Loucy (cell line): ENCODE measurements around the gene ZNHIT1.

Experiments used
- H2AFZ ChIP-seq: fragments of 200-600 bp; sonication (generic); 2 replicates; pipeline ENCODE4 v1.6.0; 2016; ENCODE audit warnings: antibody characterized with exemption, mild to moderate bottlenecking, low read length, moderate library complexity
- H3F3A ChIP-seq: fragments of 200-600 bp; 2 replicates; pipeline ENCODE4 v1.6.0; 2016; ENCODE audit warnings: antibody characterized with exemption, low read depth, mild to moderate bottlenecking
- H3K27me3 ChIP-seq: fragments of 200-600 bp; sonication (generic); 2 replicates; pipeline ENCODE4 v1.6.1; 2014; ENCODE audit warnings: low read length, mild to moderate bottlenecking; ENCODE audit not compliant: insufficient read depth, poor library complexity, severe bottlenecking
- H3K36me3 ChIP-seq: fragments of 200-600 bp; sonication (generic); 2 replicates; pipeline ENCODE4 v1.6.1; 2016; ENCODE audit warnings: low read length; ENCODE audit not compliant: insufficient read depth
- H3K4me1 ChIP-seq: fragments of 200-600 bp; sonication (generic); 2 replicates; pipeline ENCODE4 v1.5.1; 2014; ENCODE audit warnings: low read length, mild to moderate bottlenecking; ENCODE audit not compliant: insufficient read depth, poor library complexity, severe bottlenecking
- H3K4me2 ChIP-seq: fragments of 200-600 bp; sonication (generic); 2 replicates; pipeline ENCODE4 v1.6.0; 2014; ENCODE audit warnings: antibody characterized with exemption, low read length, low read depth, mild to moderate bottlenecking; ENCODE audit not compliant: poor library complexity, severe bottlenecking
- H3K4me3 ChIP-seq: fragments of 200-600 bp; sonication (generic); 2 replicates; pipeline ENCODE4 v1.5.1; 2014; ENCODE audit warnings: low read length, mild to moderate bottlenecking, mixed read lengths; ENCODE audit not compliant: poor library complexity, severe bottlenecking
- H3K79me2 ChIP-seq: fragments of 200-600 bp; sonication (generic); 2 replicates; pipeline ENCODE4 v1.6.1; 2014; ENCODE audit warnings: low read length; ENCODE audit not compliant: insufficient read depth
- H3K9ac ChIP-seq: fragments of 200-600 bp; sonication (generic); 2 replicates; pipeline ENCODE4 v1.6.0; 2014; ENCODE audit warnings: mild to moderate bottlenecking, low read depth, low read length, moderate library complexity; ENCODE audit not compliant: poor library complexity, severe bottlenecking
- H3K9me2 ChIP-seq: fragments of 200-600 bp; sonication (generic); replicated peaks from 2 replicates; pipeline ENCODE4 v1.6.1; 2016; ENCODE audit warnings: low read depth, low read length, mixed read lengths
- H3K9me3 ChIP-seq: fragments of 200-600 bp; sonication (generic); 2 replicates; pipeline ENCODE4 v1.6.1; 2014; ENCODE audit warnings: mild to moderate bottlenecking, antibody characterized with exemption, low read length, low read depth; ENCODE audit not compliant: insufficient read depth
- H4K20me1 ChIP-seq: fragments of 200-600 bp; sonication (generic); 2 replicates; pipeline ENCODE4 v1.6.0; 2014; ENCODE audit warnings: antibody characterized with exemption, low read length, mild to moderate bottlenecking; ENCODE audit not compliant: insufficient read depth, poor library complexity, severe bottlenecking
- CTCF ChIP-seq: fragments of 200-600 bp; sonication (generic); conservative IDR thresholded peaks from 2 replicates; pipeline ENCODE4 v1.5.1; 2014; ENCODE audit warnings: mild to moderate bottlenecking, antibody characterized with exemption, low read length
- EZH2phosphoT487 ChIP-seq: fragments of 200-600 bp; IDR thresholded peaks from 2 replicates; pipeline ENCODE4 v1.6.1; 2018; ENCODE audit warnings: antibody characterized with exemption, mild to moderate bottlenecking, moderate library complexity, borderline replicate concordance

ZNHIT1 gene

GRCh38 chr7:101169838-101170551 lies 48.0 kb upstream of the ZNHIT1 start:
- H3K4me1 ChIP-seq: peaks cover 41% of the 10 kb centered on the region
- peak overlapping the region; percentile 61 for H3K4me3 ChIP-seq

GRCh38 chr7:101170617-101171441 lies 47.1 kb upstream of the ZNHIT1 start:
- H3K4me3 ChIP-seq: peak overlapping the region; percentile 61
- H3K4me1 ChIP-seq: peaks cover 41% of the 10 kb centered on the region
- no peaks in the 10 kb centered on the region for H3F3A ChIP-seq
- H3K9ac ChIP-seq: peak overlapping the region; percentile 16
- peak overlapping the region; percentile 82 for H3K4me2 ChIP-seq
- H3K27me3 ChIP-seq: no peaks in the 10 kb centered on the region
- H3K9me3 ChIP-seq: no peaks in the 10 kb centered on the region
- no peaks in the 10 kb centered on the region for H3K9me2 ChIP-seq
- H4K20me1 ChIP-seq: peaks cover 2% of the 10 kb centered on the region
- H3K36me3 ChIP-seq: no peaks in the 10 kb centered on the region
- TF ChIP-seq EZH2phosphoT487 (no peak), CTCF (no peak)
- peak overlapping the region; percentile 17 for H2AFZ ChIP-seq
- H3K79me2 ChIP-seq: no peaks in the 10 kb centered on the region

More at GRCh38 chr7:101169838-101170551, 48.0 kb upstream of the ZNHIT1 start:
- H3F3A ChIP-seq: no peaks in the 10 kb centered on the region
- TF ChIP-seq EZH2phosphoT487: no peak
- TF ChIP-seq CTCF: peak; percentile 92
- H4K20me1 ChIP-seq: peaks cover 6% of the 10 kb centered on the region
- H3K9ac ChIP-seq: peak overlapping the region; percentile 8
- no peaks in the 10 kb centered on the region for H3K27me3 ChIP-seq
- peak overlapping the region; percentile 78 for H2AFZ ChIP-seq
- no peaks in the 10 kb centered on the region for H3K79me2 ChIP-seq
- peak overlapping the region; percentile 82 for H3K4me2 ChIP-seq
- H3K9me3 ChIP-seq: no peaks in the 10 kb centered on the region
- H3K36me3 ChIP-seq: no peaks in the 10 kb centered on the region
- H3K9me2 ChIP-seq: no peaks in the 10 kb centered on the region

GRCh38 chr7:101171442-101171837 lies 46.5 kb upstream of the ZNHIT1 start:
- no peaks in the 10 kb centered on the region for H3K27me3 ChIP-seq
- H3K4me3 ChIP-seq: peak overlapping the region; percentile 61
- H3K9me3 ChIP-seq: no peaks in the 10 kb centered on the region
- peak overlapping the region; percentile 16 for H3K9ac ChIP-seq
- H2AFZ ChIP-seq: peak overlapping the region; percentile 17
- no peaks in the 10 kb centered on the region for H3K36me3 ChIP-seq
- TF ChIP-seq EZH2phosphoT487 (no peak), CTCF (peak; percentile 32)
- no peaks in the 10 kb centered on the region for H4K20me1 ChIP-seq
- no peaks in the 10 kb centered on the region for H3K79me2 ChIP-seq
- H3K9me2 ChIP-seq: no peaks in the 10 kb centered on the region
- H3K4me1 ChIP-seq: peaks cover 41% of the 10 kb centered on the region
- H3F3A ChIP-seq: no peaks in the 10 kb centered on the region
- H3K4me2 ChIP-seq: peak overlapping the region; percentile 82
